PC-9 (cell line): ENCODE data around the gene ALK. TPM values are rescaled to one million over a fixed set of nuclear protein-coding genes. Genes with fewer than 3 reads are reported as not detected.

Source experiments
- BruUV-seq: library from RNA; stranded (reverse); fragments of 400-500 nt; replicated peaks from 2 replicates; lab custom pipeline; 2021; lab: Mats Ljungman, UMichigan
- CTCF ChIA-PET: fragments of 300-600 bp; sonication (Branson Sonifier 250); formaldehyde crosslinking; loops from one replicate; lab custom pipeline; 2022; ENCODE audit warnings: antibody characterized with exemption; lab: Charles Lee
- POLR2A ChIA-PET: fragments of 300-600 bp; sonication (Branson Sonifier 250); formaldehyde crosslinking; loops from one replicate; lab custom pipeline; 2022; ENCODE audit warnings: antibody characterized with exemption; ENCODE audit not compliant: unreplicated experiment; lab: Charles Lee
- DNase-seq, 2 experiments: peaks; one replicate each; pipeline versions ENCODE4 v3.0.0 to v3.0.0-alpha.2; 2015 to 2022; ENCODE audit warnings: mixed read lengths in 1 of 2
- H2AFZ ChIP-seq: fragments of 200-600 bp; sonication (generic); 2 replicates; pipeline ENCODE4 v1.8.1; 2017; ENCODE audit warnings: antibody characterized with exemption
- H3F3A ChIP-seq: fragments of 200-600 bp; sonication (generic); 2 replicates; pipeline ENCODE4 v1.8.1; 2017; ENCODE audit warnings: antibody characterized with exemption, mild to moderate bottlenecking, low read depth; ENCODE audit not compliant: insufficient read depth
- H3K27ac ChIP-seq: fragments of 200-600 bp; sonication (generic); 2 replicates; pipeline ENCODE4 v1.6.1; 2016; ENCODE audit warnings: mixed run types
- H3K27me3 ChIP-seq: fragments of 200-600 bp; sonication (generic); 2 replicates; pipeline ENCODE4 v1.6.1; 2016; ENCODE audit warnings: low read depth, mixed run types; ENCODE audit not compliant: insufficient read depth
- H3K36me3 ChIP-seq: fragments of 200-600 bp; sonication (generic); 2 replicates; pipeline ENCODE4 v1.6.1; 2016; ENCODE audit warnings: low read depth, mixed run types
- H3K4me1 ChIP-seq: fragments of 200-600 bp; sonication (generic); replicated peaks from 2 replicates; pipeline ENCODE4 v1.6.1; 2016; ENCODE audit warnings: mixed run types; ENCODE audit not compliant: insufficient read depth
- H3K4me2 ChIP-seq: fragments of 200-600 bp; sonication (generic); 2 replicates; pipeline ENCODE4 v1.6.1; 2017; ENCODE audit warnings: mixed run types
- H3K4me3 ChIP-seq: fragments of 200-600 bp; sonication (generic); 2 replicates; pipeline ENCODE4 v1.6.1; 2016; ENCODE audit warnings: mixed run types
- H3K79me2 ChIP-seq: fragments of 200-600 bp; sonication (generic); 2 replicates; pipeline ENCODE4 v1.6.1; 2017; ENCODE audit warnings: low read depth, mixed run types
- H3K9me2 ChIP-seq: fragments of 200-600 bp; sonication (generic); 2 replicates; pipeline ENCODE4 v1.8.1; 2017; ENCODE audit warnings: mild to moderate bottlenecking; ENCODE audit not compliant: insufficient read depth
- H3K9me3 ChIP-seq: fragments of 200-600 bp; sonication (generic); 2 replicates; pipeline ENCODE4 v1.8.1; 2016; ENCODE audit warnings: low read depth; ENCODE audit not compliant: insufficient read depth
- H4K20me1 ChIP-seq: fragments of 200-600 bp; sonication (generic); 2 replicates; pipeline ENCODE4 v1.8.1; 2017; ENCODE audit not compliant: insufficient read depth
- EZH2 ChIP-seq: fragments of 200-600 bp; sonication (generic); IDR thresholded peaks from 2 replicates; pipeline ENCODE4 v1.8.0; 2017; ENCODE audit warnings: antibody characterized with exemption, low read depth
- intact Hi-C: fragments of 100-400 bp; cut with micrococcal nuclease; formaldehyde crosslinking; loops from one replicate; pipeline ENCODE4 v1.10.0; 2022; ENCODE audit not compliant: unreplicated experiment
- total RNA-seq: library from RNA; stranded (reverse); gene quantifications from 2 replicates; pipeline ENCODE4 v1.2.3, GENCODE V29; 2021
- TF ChIP-seq, protein P1 (sequence below): fragments of 200-600 bp; sonication (generic); conservative IDR thresholded peaks from 2 replicates; pipeline ENCODE4 v1.6.1; 2017; ENCODE audit warnings: mixed run types, antibody characterized with exemption, mild to moderate bottlenecking, moderate library complexity

ALK gene
- total RNA-seq, 1 experiment from 2014 or later = not detected

GRCh38 chr2:29580223-29580622 lies 341.2 kb downstream of the ALK start:
- Histone ChIP-seq H4K20me1 (no peaks in the 10 kb centered on the region), H3F3A (no peaks in the 10 kb centered on the region), H3K27me3 (peaks cover 71% of the 10 kb centered on the region), H3K4me1 (no peaks in the 10 kb centered on the region), H3K27ac (no peak overlapping the region), H2AFZ (no peak overlapping the region), H3K9me3 (no peaks in the 10 kb centered on the region), H3K36me3 (no peaks in the 10 kb centered on the region), H3K4me3 (no peak overlapping the region), H3K4me2 (no peak overlapping the region), H3K79me2 (no peaks in the 10 kb centered on the region), H3K9me2 (no peaks in the 10 kb centered on the region; the same call in 1 of the 2 replicates)
- intact Hi-C loops = no loop called here
- DNase-seq = no peak
- BruUV-seq = no TSS peak
- CTCF ChIA-PET = no interaction called here
- POLR2A ChIA-PET = no interaction called here
- TF ChIP-seq, protein P1, sequence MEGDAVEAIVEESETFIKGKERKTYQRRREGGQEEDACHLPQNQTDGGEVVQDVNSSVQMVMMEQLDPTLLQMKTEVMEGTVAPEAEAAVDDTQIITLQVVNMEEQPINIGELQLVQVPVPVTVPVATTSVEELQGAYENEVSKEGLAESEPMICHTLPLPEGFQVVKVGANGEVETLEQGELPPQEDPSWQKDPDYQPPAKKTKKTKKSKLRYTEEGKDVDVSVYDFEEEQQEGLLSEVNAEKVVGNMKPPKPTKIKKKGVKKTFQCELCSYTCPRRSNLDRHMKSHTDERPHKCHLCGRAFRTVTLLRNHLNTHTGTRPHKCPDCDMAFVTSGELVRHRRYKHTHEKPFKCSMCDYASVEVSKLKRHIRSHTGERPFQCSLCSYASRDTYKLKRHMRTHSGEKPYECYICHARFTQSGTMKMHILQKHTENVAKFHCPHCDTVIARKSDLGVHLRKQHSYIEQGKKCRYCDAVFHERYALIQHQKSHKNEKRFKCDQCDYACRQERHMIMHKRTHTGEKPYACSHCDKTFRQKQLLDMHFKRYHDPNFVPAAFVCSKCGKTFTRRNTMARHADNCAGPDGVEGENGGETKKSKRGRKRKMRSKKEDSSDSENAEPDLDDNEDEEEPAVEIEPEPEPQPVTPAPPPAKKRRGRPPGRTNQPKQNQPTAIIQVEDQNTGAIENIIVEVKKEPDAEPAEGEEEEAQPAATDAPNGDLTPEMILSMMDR = no peak
- no peak; the same call in 1 of the 2 replicates for TF ChIP-seq EZH2

DNA sequence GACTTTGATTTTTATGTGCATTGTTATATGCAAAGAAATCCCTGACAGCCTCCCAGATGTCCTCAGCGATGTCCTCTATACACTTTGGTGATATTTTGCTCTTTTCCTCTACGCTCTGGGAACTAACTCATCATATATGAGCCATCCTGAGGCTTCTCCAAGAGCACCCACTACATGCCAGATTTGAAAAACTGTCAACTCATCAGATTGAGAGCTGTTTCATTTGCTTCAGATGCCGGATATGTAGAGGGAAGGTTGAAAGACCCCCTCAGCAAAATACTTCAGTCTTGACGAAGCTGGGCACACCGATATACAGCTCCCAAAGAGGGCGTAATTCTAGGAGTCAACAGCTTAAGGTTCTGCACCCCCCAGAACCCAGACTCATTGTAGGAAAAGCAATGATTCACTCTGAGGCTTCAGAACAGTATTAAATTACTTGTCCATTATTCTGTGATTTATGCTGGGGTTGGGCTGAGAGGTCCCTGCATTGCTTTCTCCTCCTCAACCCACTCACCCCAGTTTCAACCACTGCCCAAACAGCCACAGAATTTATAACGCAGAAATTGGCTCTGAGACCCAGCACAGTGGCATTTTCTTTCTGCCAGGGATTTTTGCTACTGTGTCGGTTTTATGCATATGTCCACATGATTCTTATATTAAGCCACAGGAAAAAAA lies 341.8 kb downstream of the ALK start:
- Histone ChIP-seq H3K36me3 (no peaks in the 10 kb centered on the region), H3K4me3 (no peak overlapping the region), H3K27ac (no peak overlapping the region), H3K4me1 (no peaks in the 10 kb centered on the region), H3K9me2 (no peaks in the 10 kb centered on the region), H3K79me2 (no peaks in the 10 kb centered on the region), H3K4me2 (no peak overlapping the region), H2AFZ (no peak overlapping the region), H4K20me1 (no peaks in the 10 kb centered on the region), H3K27me3 (peaks cover 77% of the 10 kb centered on the region), H3F3A (no peaks in the 10 kb centered on the region), H3K9me3 (no peaks in the 10 kb centered on the region)
- BruUV-seq = no TSS peak
- ChIA-PET CTCF (no interaction called here), POLR2A (no interaction called here)
- intact Hi-C loops = no loop called here
- TF ChIP-seq, protein P1 = no peak
- no peak for TF ChIP-seq EZH2
- no peak for DNase-seq

DNA sequence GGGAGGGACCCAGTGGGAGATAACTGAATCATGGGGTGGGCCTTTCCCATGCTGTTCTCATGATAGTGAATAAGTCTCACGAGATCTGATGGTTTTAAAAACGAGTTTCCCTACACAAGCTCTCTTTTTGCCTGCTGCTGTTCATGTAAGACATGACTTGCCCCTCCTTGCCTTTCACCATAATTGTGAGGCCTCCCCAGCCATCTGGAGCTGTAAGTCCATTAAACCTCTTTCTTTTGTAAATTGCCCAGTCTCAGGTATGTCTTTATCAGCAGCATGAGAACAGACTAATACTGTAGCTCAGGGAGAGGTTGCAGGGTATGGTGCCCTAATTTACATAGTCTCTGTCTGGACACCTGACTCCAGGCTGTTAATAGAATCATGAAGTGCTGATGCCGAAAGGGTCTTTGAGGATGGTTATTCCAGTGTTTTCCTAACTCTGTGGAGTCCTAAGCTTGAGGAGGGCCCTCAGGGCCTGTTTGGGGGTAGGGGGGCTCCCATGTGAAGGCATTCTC lies 343.2 kb downstream of the ALK start:
- H3K4me3 ChIP-seq = no peak overlapping the region
- no TSS peak for BruUV-seq
- H3K27me3 ChIP-seq = peaks cover 92% of the 10 kb centered on the region
- DNase-seq = no peak
- H3K4me1 ChIP-seq = no peaks in the 10 kb centered on the region
- no peaks in the 10 kb centered on the region for H3K9me2 ChIP-seq
- H4K20me1 ChIP-seq = no peaks in the 10 kb centered on the region
- POLR2A ChIA-PET = no interaction called here
- CTCF ChIA-PET = no interaction called here
- no peaks in the 10 kb centered on the region for H3F3A ChIP-seq
- no peaks in the 10 kb centered on the region for H3K79me2 ChIP-seq
- H2AFZ ChIP-seq = no peak overlapping the region
- H3K27ac ChIP-seq = no peak overlapping the region
- no peak overlapping the region for H3K4me2 ChIP-seq
- intact Hi-C loops = no loop called here
- no peaks in the 10 kb centered on the region for H3K36me3 ChIP-seq
- TF ChIP-seq, protein P1 = no peak
- no peaks in the 10 kb centered on the region for H3K9me3 ChIP-seq
